Keratinocyte (primary cell): ENCODE data around the gene ALPP. TPM values are rescaled to one million over a fixed set of nuclear protein-coding genes. Genes with fewer than 3 reads are reported as not detected.
"Not testable (repeated sequence)": the region's sequence is repeated elsewhere in the genome, so short reads cannot be mapped to it uniquely, and the experiment has no call there.

Source experiments
- DNase-seq: peaks from one replicate; pipeline ENCODE4 v3.0.0-alpha.2; 2011; ENCODE audit warnings: low read depth, missing footprints, low spot score
- FAIRE-seq: peaks from 2 replicates; lab custom pipeline; 2011; peaks lifted over from hg19 to GRCh38; lab: Jason Lieb, UNC
- H2AFZ ChIP-seq: 2 replicates; pipeline ENCODE4 v1.6.0; 2012; ENCODE audit warnings: low read length, control low read depth, inconsistent platforms; ENCODE audit not compliant: control insufficient read depth
- H3K27ac ChIP-seq: 2 replicates; pipeline ENCODE4 v1.5.1; 2011; ENCODE audit warnings: low read length; ENCODE audit not compliant: control insufficient read depth, insufficient read depth
- H3K27me3 ChIP-seq: 3 replicates; pipeline ENCODE4 v1.6.0; 2011; ENCODE audit warnings: low read length; ENCODE audit not compliant: control insufficient read depth, insufficient read depth; ENCODE audit errors: extremely low read depth
- H3K36me3 ChIP-seq, 2 experiments: 2 replicates in 1 of 2; 3 replicates in 1 of 2; pipeline ENCODE4 v1.5.1; 2011; ENCODE audit warnings: low read length in 2 of 2, mild to moderate bottlenecking in 1 of 2; ENCODE audit not compliant: control insufficient read depth in 2 of 2, insufficient read depth in 2 of 2; ENCODE audit errors: extremely low read depth in 1 of 2
- H3K4me1 ChIP-seq: 3 replicates; pipeline ENCODE4 v1.5.1; 2011; ENCODE audit warnings: low read length; ENCODE audit not compliant: control insufficient read depth, insufficient read depth; ENCODE audit errors: extremely low read depth
- H3K4me2 ChIP-seq: 3 replicates; pipeline ENCODE4 v1.6.0; 2011; ENCODE audit warnings: low read depth, low read length; ENCODE audit not compliant: control insufficient read depth, insufficient read depth; ENCODE audit errors: extremely low read depth
- H3K4me3 ChIP-seq, 3 experiments: fragments of 200-600 bp in 1 of 3; sonication (generic) in 1 of 3; 2 replicates in 2 of 3; 3 replicates in 1 of 3; pipeline ENCODE4 v1.5.1; 2011 to 2016; ENCODE audit warnings: low read length in 3 of 3, mild to moderate bottlenecking in 3 of 3, control low read depth in 2 of 3, inconsistent platforms in 1 of 3, low read depth in 1 of 3, mixed read lengths in 1 of 3, mixed run types in 1 of 3, moderate library complexity in 1 of 3; ENCODE audit not compliant: control insufficient read depth in 2 of 3, insufficient read depth in 2 of 3; ENCODE audit errors: extremely low read depth in 1 of 3
- H3K79me2 ChIP-seq: 2 replicates; pipeline ENCODE4 v1.6.0; 2012; ENCODE audit warnings: low read length; ENCODE audit not compliant: control insufficient read depth, insufficient read depth
- H3K9ac ChIP-seq: 3 replicates; pipeline ENCODE4 v1.6.0; 2011; ENCODE audit warnings: low read length; ENCODE audit not compliant: control insufficient read depth, insufficient read depth; ENCODE audit errors: extremely low read depth
- H3K9me1 ChIP-seq: 3 replicates; pipeline ENCODE4 v1.6.0; 2011; ENCODE audit warnings: low read length; ENCODE audit not compliant: control insufficient read depth, insufficient read depth; ENCODE audit errors: extremely low read depth
- H3K9me3 ChIP-seq: 2 replicates; pipeline ENCODE4 v1.5.1; 2012; ENCODE audit warnings: low read depth, low read length; ENCODE audit not compliant: control insufficient read depth
- H4K20me1 ChIP-seq: 3 replicates; pipeline ENCODE4 v1.6.0; 2011; ENCODE audit warnings: low read length; ENCODE audit not compliant: control insufficient read depth, insufficient read depth; ENCODE audit errors: extremely low read depth
- EZH2 ChIP-seq: IDR thresholded peaks from one replicate; pipeline ENCODE4 v1.6.1; 2012; ENCODE audit warnings: inconsistent platforms, mild to moderate bottlenecking, low read length, moderate library complexity
- dilution Hi-C: fragments of 300-500 bp; cut with MboI; formaldehyde crosslinking; loops from one replicate; pipeline ENCODE4 v1.7.0; 2020; ENCODE audit warnings: low sequenced_read_pairs; ENCODE audit not compliant: extremely low pct_ligation_motif_present
- polyA plus RNA-seq, 5 experiments: library from polyadenylated mRNA; depleted of rRNA in 3 of 5; stranded (reverse) in 3 of 5; stranded (forward) in 1 of 5; unstranded in 1 of 5; fragments of >200 nt; gene quantifications; 1 replicate in 1 of 5; 2 replicates in 3 of 5; 3 replicates in 1 of 5; pipeline versions ENCODE4 v1.2.1 to v1.2.3, GENCODE V29; 2011 to 2012; ENCODE audit warnings: missing spikeins in 2 of 5, low read depth in 1 of 5, low replicate concordance in 1 of 5
- TF ChIP-seq, protein P1 (sequence below), 3 experiments: IDR thresholded peaks in 1 of 3; conservative IDR thresholded peaks in 1 of 3; optimal IDR thresholded peaks in 1 of 3; 2 replicates in 2 of 3; 3 replicates in 1 of 3; pipeline versions ENCODE3 to v1.5.1; 2011; ENCODE audit warnings: low read length in 3 of 3, mild to moderate bottlenecking in 3 of 3, moderate library complexity in 2 of 3, control low read depth in 1 of 3, inconsistent platforms in 1 of 3; ENCODE audit not compliant: insufficient read depth in 2 of 3; ENCODE audit errors: extremely low read depth in 1 of 3

Gene ALPP
- polyA plus RNA-seq, 1 donor (not counting 4 experiments of a cell fraction or from before 2014, with no cell fraction given): not detected

DNA sequence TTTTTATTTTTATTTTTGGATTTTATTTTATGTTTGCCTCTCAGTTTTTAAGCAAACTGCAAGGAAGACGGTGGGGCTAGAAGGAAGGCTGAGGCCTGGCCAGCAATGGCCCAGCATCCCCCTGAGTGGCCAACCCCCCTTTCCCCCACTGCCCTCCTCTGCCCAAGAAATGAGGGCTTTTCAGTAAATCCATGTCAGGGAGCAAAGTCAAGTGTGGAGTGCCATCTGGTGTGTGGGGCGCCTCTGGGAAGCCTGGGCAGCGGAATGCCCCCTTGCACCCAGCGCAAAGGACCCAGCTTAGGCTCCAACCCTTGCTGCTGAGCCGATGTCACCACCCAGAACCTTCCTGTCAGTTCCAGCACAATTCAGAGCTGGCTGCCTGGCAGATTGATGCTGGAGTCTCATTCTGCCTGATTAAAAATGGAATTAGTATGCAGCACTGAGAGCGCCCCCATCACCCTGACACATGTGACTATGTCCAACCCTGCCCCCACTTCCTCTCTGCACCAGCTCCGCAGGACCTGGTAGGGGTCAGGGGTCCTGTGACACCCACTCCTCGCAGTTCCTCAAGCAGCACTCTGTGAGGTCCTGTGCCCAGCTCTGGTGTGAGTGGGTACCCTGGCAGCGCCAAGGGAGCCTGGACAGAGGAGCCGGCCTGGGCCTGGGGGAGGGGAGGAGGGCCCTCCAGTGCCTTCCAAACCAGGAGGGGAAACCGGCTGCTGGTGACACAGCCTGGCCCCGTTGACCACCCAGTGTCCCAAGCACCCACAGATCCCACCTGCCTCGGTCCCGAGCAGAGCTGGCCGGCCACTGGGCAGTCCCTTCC is 9.2 kb upstream of the ALPP start:
- Histone ChIP-seq H3K4me2 (no peak overlapping the region), H3K9me1 (no peaks in the 10 kb centered on the region), H3K36me3 (no peaks in the 10 kb centered on the region), H3K4me1 (no peaks in the 10 kb centered on the region), H3K79me2 (no peaks in the 10 kb centered on the region), H3K27ac (no peak overlapping the region), H2AFZ (no peak overlapping the region), H3K4me3 (no peak overlapping the region), H3K27me3 (no peaks in the 10 kb centered on the region), H3K9me3 (no peaks in the 10 kb centered on the region), H3K9ac (no peak overlapping the region), H4K20me1 (no peaks in the 10 kb centered on the region)
- no peak for FAIRE-seq
- TF ChIP-seq EZH2: no peak
- TF ChIP-seq, protein P1, sequence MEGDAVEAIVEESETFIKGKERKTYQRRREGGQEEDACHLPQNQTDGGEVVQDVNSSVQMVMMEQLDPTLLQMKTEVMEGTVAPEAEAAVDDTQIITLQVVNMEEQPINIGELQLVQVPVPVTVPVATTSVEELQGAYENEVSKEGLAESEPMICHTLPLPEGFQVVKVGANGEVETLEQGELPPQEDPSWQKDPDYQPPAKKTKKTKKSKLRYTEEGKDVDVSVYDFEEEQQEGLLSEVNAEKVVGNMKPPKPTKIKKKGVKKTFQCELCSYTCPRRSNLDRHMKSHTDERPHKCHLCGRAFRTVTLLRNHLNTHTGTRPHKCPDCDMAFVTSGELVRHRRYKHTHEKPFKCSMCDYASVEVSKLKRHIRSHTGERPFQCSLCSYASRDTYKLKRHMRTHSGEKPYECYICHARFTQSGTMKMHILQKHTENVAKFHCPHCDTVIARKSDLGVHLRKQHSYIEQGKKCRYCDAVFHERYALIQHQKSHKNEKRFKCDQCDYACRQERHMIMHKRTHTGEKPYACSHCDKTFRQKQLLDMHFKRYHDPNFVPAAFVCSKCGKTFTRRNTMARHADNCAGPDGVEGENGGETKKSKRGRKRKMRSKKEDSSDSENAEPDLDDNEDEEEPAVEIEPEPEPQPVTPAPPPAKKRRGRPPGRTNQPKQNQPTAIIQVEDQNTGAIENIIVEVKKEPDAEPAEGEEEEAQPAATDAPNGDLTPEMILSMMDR (optimal IDR thresholded peaks at IDR 0.05 in 1 of 3, IDR thresholded peaks at IDR 0.05 in 1 of 3, conservative IDR thresholded peaks at IDR 0.05 in 1 of 3; ENCODE audit: extremely low read depth in 1 of 3, insufficient read depth in 2 of 3, low read length in 3 of 3): no peak
- no peak for DNase-seq
- dilution Hi-C loops: no loop called here

DNA sequence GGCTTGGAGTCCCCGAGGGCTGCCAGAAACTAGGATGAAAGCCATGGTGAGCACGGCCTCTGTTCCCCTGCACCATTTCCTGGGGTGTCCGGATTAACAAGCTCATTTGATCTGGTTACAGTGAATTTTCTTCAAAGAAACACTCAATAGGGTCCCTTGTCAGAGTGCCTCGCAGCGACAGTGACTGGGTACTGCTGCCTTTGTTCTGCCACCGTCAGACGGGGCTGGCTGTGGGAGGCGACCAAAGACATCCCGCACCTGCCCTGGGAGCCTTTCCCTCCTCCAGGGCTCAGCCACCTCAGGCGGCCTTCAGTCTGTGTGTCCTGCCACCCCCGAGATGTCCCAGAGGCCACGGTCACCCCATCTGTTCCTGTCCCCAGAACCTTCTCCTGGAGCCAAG is 8.5 kb upstream of the ALPP start:
- not testable (repeated sequence) for H3K27ac ChIP-seq

More for the DNA sequence above, 8.5 kb upstream of the ALPP start:
- H3K9me3 ChIP-seq, dilution Hi-C loops, DNase-seq, H3K27me3 ChIP-seq, H2AFZ ChIP-seq, H3K4me2 ChIP-seq, H3K9ac ChIP-seq, H3K79me2 ChIP-seq, H3K4me3 ChIP-seq, H3K36me3 ChIP-seq, FAIRE-seq, H3K4me1 ChIP-seq, H3K9me1 ChIP-seq, H4K20me1 ChIP-seq: not testable (repeated sequence)
